Measurements from ENCODE around the gene ISM1.

ISM1 gene

GRCh38 chr20:13331536-13331935, 110.5 kb downstream of the ISM1 start:
- no peak for DNase-seq (ENCODE audit: low read depth)
- no peak overlapping the region for H3K4me3 ChIP-seq (ENCODE audit: low read depth, low read length)
- no peak for TF ChIP-seq CTCF (IDR thresholded peaks at IDR 0.05; ENCODE audit: low read depth, low read length, missing control alignments)

- DNase-seq (ENCODE audit: low read depth), result no peak
- no peak for TF ChIP-seq CTCF (IDR thresholded peaks at IDR 0.05; ENCODE audit: low read depth, low read length, missing control alignments)
- H3K4me3 ChIP-seq (ENCODE audit: low read depth, low read length), result no peak overlapping the region
Measured at GRCh38 chr20:13333036-13333435, 112.0 kb downstream of the ISM1 start.

GRCh38 chr20:13333793-13334192, 112.7 kb downstream of the ISM1 start:
- no peak overlapping the region for H3K4me3 ChIP-seq (ENCODE audit: low read depth, low read length)
- no peak for TF ChIP-seq CTCF (IDR thresholded peaks at IDR 0.05; ENCODE audit: low read depth, low read length, missing control alignments)
- no peak for DNase-seq (ENCODE audit: low read depth)

- no peak for TF ChIP-seq CTCF (IDR thresholded peaks at IDR 0.05; ENCODE audit: low read depth, low read length, missing control alignments)
- DNase-seq (ENCODE audit: low read depth), result no peak
- H3K4me3 ChIP-seq (ENCODE audit: low read depth, low read length), result no peak overlapping the region
Measured at GRCh38 chr20:13336308-13337089, 115.4 kb downstream of the ISM1 start.

GRCh38 chr20:13337090-13337784, 116.2 kb downstream of the ISM1 start:
- no peak for TF ChIP-seq CTCF (IDR thresholded peaks at IDR 0.05; ENCODE audit: low read depth, low read length, missing control alignments)
- no peak overlapping the region for H3K4me3 ChIP-seq (ENCODE audit: low read depth, low read length)
- DNase-seq (ENCODE audit: low read depth), result no peak

GRCh38 chr20:13338097-13338661, 117.1 kb downstream of the ISM1 start:
- TF ChIP-seq CTCF (IDR thresholded peaks at IDR 0.05; ENCODE audit: low read depth, low read length, missing control alignments), result no peak
- no peak for DNase-seq (ENCODE audit: low read depth)

More at GRCh38 chr20:13338097-13338661, 117.1 kb downstream of the ISM1 start:
- H3K4me3 ChIP-seq (ENCODE audit: low read depth, low read length), result no peak overlapping the region

All from GM12864 (cell line).